Mesothelial cell of epicardium (in vitro differentiated cells): ENCODE measurements around the gene MYLK3. TPM values are rescaled to one million over a fixed set of nuclear protein-coding genes. Genes with fewer than 3 reads are reported as not detected.

Experiments used
- DNase-seq, 2 experiments: peaks; one replicate each; pipeline ENCODE4 v3.0.0; 2021; ENCODE audit warnings: low spot score in 2 of 2; ENCODE audit not compliant: unreplicated experiment in 2 of 2
- H3K27ac Mint-ChIP-seq: 2 replicates; pipeline ENCODE4 v1.8.0; 2021; ENCODE audit warnings: mixed read lengths
- H3K27me3 Mint-ChIP-seq: 2 replicates; pipeline ENCODE4 v1.8.0; 2021; ENCODE audit warnings: low read depth, mixed read lengths
- H3K36me3 Mint-ChIP-seq: 2 replicates; pipeline ENCODE4 v1.8.0; 2021; ENCODE audit warnings: mixed read lengths
- H3K4me1 Mint-ChIP-seq: 2 replicates; pipeline ENCODE4 v1.8.0; 2021; ENCODE audit warnings: mixed read lengths
- H3K4me3 Mint-ChIP-seq: 2 replicates; pipeline ENCODE4 v1.8.0; 2021; ENCODE audit warnings: mild to moderate bottlenecking, moderate library complexity, mixed read lengths
- H3K9me3 Mint-ChIP-seq: 2 replicates; pipeline ENCODE4 v1.8.0; 2021; ENCODE audit warnings: mixed read lengths
- CTCF ChIP-seq: fragments of 200-600 bp; sonication (generic); IDR thresholded peaks from one replicate; pipeline ENCODE4 v1.5.0; 2021; ENCODE audit warnings: antibody characterized with exemption; ENCODE audit not compliant: unreplicated experiment
- total RNA-seq: library from RNA; stranded (reverse); gene quantifications from 3 replicates; pipeline ENCODE4 v1.2.1, GENCODE V29; 2021

The MYLK3 gene
- total RNA-seq, 1 donor from 2014 or later: 1.7 TPM

GRCh38 chr16:46714797-46715591, 33.1 kb downstream of the MYLK3 start:
- Mint-ChIP-seq H3K9me3 (peaks cover 4% of the 10 kb centered on the region), H3K36me3 (no peaks in the 10 kb centered on the region), H3K27ac (no peak overlapping the region), H3K27me3 (no peaks in the 10 kb centered on the region), H3K4me1 (peaks cover 5% of the 10 kb centered on the region), H3K4me3 (no peak overlapping the region)
- TF ChIP-seq CTCF: no peak
- DNase-seq: no peak

DNA sequence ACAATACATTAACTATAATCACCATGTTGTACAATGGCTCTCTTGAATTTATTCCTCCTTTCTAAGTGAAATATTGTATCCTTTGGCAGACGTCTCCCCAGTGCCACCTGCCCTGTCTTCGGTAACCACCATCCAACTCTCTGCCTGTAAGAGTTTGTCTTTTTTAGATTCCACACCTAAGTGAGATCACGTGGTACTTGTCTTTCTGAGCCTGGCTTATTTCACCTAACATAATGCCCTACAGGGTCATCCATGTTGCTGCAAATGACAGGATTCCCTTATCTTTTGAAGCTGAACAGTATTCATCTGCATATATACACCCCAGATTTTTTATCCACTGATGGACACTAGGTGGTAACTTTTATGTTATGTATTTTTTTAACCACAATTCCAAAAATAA, 34.5 kb downstream of the MYLK3 start:
- Mint-ChIP-seq H3K27me3 (no peaks in the 10 kb centered on the region), H3K36me3 (no peaks in the 10 kb centered on the region), H3K9me3 (peaks cover 4% of the 10 kb centered on the region), H3K27ac (no peak overlapping the region), H3K4me3 (no peak overlapping the region), H3K4me1 (peaks cover 5% of the 10 kb centered on the region)
- TF ChIP-seq CTCF: no peak
- no peak for DNase-seq

DNA sequence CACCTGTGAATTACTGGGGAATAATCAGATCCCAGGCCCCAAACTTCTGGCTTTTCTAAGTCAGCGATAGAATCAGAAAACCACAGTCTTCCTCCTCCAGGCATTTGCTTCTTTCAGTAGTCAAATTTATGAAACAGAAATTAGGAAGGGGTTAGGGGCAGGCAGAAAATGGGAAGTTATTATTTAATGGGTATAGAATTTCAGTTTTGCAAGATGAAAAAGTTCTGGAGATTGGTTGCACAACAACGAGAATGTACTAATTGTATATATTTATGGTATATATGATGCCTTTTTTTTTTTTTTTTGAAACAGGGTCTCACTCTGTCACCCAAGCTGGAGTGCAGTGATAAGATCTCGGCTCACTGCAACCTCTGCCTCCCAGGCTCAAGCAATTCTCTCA, 35.2 kb downstream of the MYLK3 start:
- DNase-seq: no peak
- no peak for TF ChIP-seq CTCF
- Mint-ChIP-seq H3K9me3 (peaks cover 4% of the 10 kb centered on the region), H3K36me3 (no peaks in the 10 kb centered on the region), H3K27ac (no peak overlapping the region), H3K4me3 (no peak overlapping the region), H3K4me1 (peaks cover 5% of the 10 kb centered on the region), H3K27me3 (no peaks in the 10 kb centered on the region)

DNA sequence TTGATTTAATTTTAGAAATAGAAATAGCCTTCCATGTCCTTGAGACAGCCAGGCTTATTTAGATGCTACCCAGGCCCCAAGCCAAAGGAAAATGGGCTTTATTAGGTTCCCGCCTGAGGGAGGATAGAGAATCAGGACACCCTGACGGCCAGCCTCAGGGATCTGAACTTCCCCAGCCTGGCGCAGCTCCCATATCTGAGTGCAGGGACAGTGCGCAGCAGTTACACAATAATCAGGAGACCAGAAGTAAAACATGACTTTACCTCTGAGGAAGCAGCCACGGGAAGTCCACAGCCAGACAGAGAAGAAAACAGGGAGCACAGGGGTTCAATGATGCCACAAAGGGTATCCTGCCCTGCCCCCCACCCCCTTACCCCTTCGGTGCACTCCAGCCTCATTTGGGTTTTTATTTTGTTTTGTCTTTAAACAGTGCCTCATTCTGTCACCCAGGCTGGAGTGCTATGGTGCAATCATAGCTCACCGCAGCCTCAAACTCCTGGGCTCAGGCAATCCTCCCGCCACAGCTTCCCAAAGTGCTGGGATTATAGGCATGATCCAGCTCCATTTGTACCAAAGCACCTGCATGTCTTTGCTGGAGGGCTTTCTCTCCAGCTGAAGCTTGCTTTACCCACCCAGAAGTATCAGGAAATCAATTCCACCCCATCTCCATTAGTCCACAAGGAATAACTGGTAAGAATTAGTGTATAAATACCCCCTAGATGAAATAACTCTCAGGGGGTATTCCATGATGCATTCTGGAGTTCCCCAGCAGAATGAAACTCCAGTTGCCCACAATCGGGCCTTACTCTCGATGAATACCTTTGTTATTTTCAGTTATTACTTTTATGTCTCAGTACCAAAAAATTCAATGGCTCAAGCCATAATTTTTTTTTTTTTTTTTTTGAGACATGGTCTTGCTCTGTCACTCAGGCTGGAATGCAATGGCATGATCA, 36.8 kb downstream of the MYLK3 start:
- no peak overlapping the region for H3K27ac Mint-ChIP-seq
- TF ChIP-seq CTCF: no peak
- H3K4me1 Mint-ChIP-seq: peaks cover 11% of the 10 kb centered on the region

GRCh38 chr16:46709469-46710005, 38.6 kb downstream of the MYLK3 start:
- Mint-ChIP-seq H3K4me3 (no peak overlapping the region), H3K4me1 (peaks cover 11% of the 10 kb centered on the region), H3K9me3 (no peaks in the 10 kb centered on the region), H3K27me3 (no peaks in the 10 kb centered on the region), H3K27ac (no peak overlapping the region), H3K36me3 (no peaks in the 10 kb centered on the region)
- DNase-seq: no peak
- TF ChIP-seq CTCF: no peak

More for the DNA sequence above, 36.8 kb downstream of the MYLK3 start:
- Mint-ChIP-seq H3K4me3 (no peak overlapping the region), H3K27me3 (no peaks in the 10 kb centered on the region), H3K36me3 (no peaks in the 10 kb centered on the region), H3K9me3 (peaks cover 4% of the 10 kb centered on the region)
- DNase-seq: no peak
